WTC11 (cell line): ENCODE measurements around the gene GRIP2. TPM values are rescaled to one million over a fixed set of nuclear protein-coding genes. Genes with fewer than 3 reads are reported as not detected.

ENCODE experiments used
- ATAC-seq: fragments of 200-7000 bp; cut with Tn5 transposase; 2 replicates; pipeline ENCODE4 v1.10.0; 2021; ENCODE audit warnings: mild to moderate bottlenecking, moderate library complexity
- CTCF ChIA-PET: fragments of 300-600 bp; sonication (Branson Sonifier 250); formaldehyde crosslinking; loops from one replicate; lab custom pipeline; 2021; ENCODE audit warnings: antibody characterized with exemption; lab: Charles Lee
- POLR2A ChIA-PET: fragments of 350-600 bp; sonication (Branson Sonifier 250); formaldehyde crosslinking; loops from one replicate; lab custom pipeline; 2021; ENCODE audit warnings: antibody characterized with exemption; lab: Charles Lee
- DNase-seq: peaks from one replicate; pipeline ENCODE4 v3.0.0; 2021; ENCODE audit warnings: low spot score
- H3K27ac Mint-ChIP-seq: 2 replicates; pipeline ENCODE4 v1.8.0; 2021; ENCODE audit warnings: mixed read lengths
- H3K27me3 Mint-ChIP-seq: 2 replicates; pipeline ENCODE4 v1.8.0; 2021; ENCODE audit warnings: low read depth, mild to moderate bottlenecking, moderate library complexity, mixed read lengths
- H3K36me3 Mint-ChIP-seq: 2 replicates; pipeline ENCODE4 v1.8.0; 2021; ENCODE audit warnings: mixed read lengths
- H3K4me1 Mint-ChIP-seq: 2 replicates; pipeline ENCODE4 v1.8.0; 2022; ENCODE audit warnings: mixed read lengths
- H3K4me3 Mint-ChIP-seq: 2 replicates; pipeline ENCODE4 v1.8.0; 2021; ENCODE audit warnings: mild to moderate bottlenecking, moderate library complexity, mixed read lengths
- H3K9me3 Mint-ChIP-seq: 2 replicates; pipeline ENCODE4 v1.8.0; 2021; ENCODE audit warnings: mixed read lengths
- ATF2 ChIP-seq: sonication (generic); formaldehyde crosslinking; IDR thresholded peaks from 2 replicates; pipeline ENCODE4 v1.8.1; 2022; ENCODE audit warnings: low read depth, missing genetic modification reagents, borderline replicate concordance
- CBFB ChIP-seq: sonication (generic); formaldehyde crosslinking; IDR thresholded peaks from 2 replicates; pipeline ENCODE4 v1.8.1; 2022; ENCODE audit warnings: mild to moderate bottlenecking, low read depth, missing genetic modification reagents
- E2F4 ChIP-seq: sonication (generic); formaldehyde crosslinking; IDR thresholded peaks from 2 replicates; pipeline ENCODE4 v1.8.1; 2022; ENCODE audit warnings: low read depth, mild to moderate bottlenecking, moderate library complexity, missing genetic modification reagents, borderline replicate concordance
- ERG ChIP-seq: fragments of 250-450 bp; sonication (Bioruptor Pico); IDR thresholded peaks from 2 replicates; pipeline ENCODE4 v1.8.0; 2021; ENCODE audit warnings: mild to moderate bottlenecking
- FOXP4 ChIP-seq: sonication (generic); formaldehyde crosslinking; IDR thresholded peaks from 2 replicates; pipeline ENCODE4 v1.8.0; 2022; ENCODE audit warnings: mild to moderate bottlenecking, missing genetic modification reagents
- GTF2I ChIP-seq: fragments of 250-450 bp; sonication (Bioruptor Pico); conservative IDR thresholded peaks from 2 replicates; pipeline ENCODE4 v1.4.0; 2021; ENCODE audit warnings: mild to moderate bottlenecking
- HMGA2 ChIP-seq: fragments of 250-450 bp; sonication (Bioruptor Pico); IDR thresholded peaks from 2 replicates; pipeline ENCODE4 v1.4.0; 2021; ENCODE audit warnings: mild to moderate bottlenecking, moderate library complexity
- JAZF1 ChIP-seq: fragments of 250-450 bp; sonication (Bioruptor Pico); IDR thresholded peaks from 2 replicates; pipeline ENCODE4 v1.9.0; 2021; ENCODE audit warnings: moderate library complexity, mild to moderate bottlenecking, inconsistent platforms
- KAT7 ChIP-seq: sonication (generic); formaldehyde crosslinking; IDR thresholded peaks from 2 replicates; pipeline ENCODE4 v1.8.1; 2023; ENCODE audit warnings: missing genetic modification reagents, mild to moderate bottlenecking, borderline replicate concordance
- NFATC4 ChIP-seq: fragments of 250-450 bp; sonication (Bioruptor Pico); IDR thresholded peaks from 2 replicates; pipeline ENCODE4 v1.9.0; 2021; ENCODE audit warnings: mild to moderate bottlenecking
- NR2C2 ChIP-seq: sonication (generic); formaldehyde crosslinking; IDR thresholded peaks from 2 replicates; pipeline ENCODE4 v1.8.0; 2022; ENCODE audit warnings: mild to moderate bottlenecking, missing genetic modification reagents
- OVOL2 ChIP-seq: fragments of 250-450 bp; sonication (Bioruptor Pico); IDR thresholded peaks from 2 replicates; pipeline ENCODE4 v1.9.0; 2021; ENCODE audit warnings: mild to moderate bottlenecking, borderline replicate concordance
- PREB ChIP-seq: sonication (generic); formaldehyde crosslinking; IDR thresholded peaks from 2 replicates; pipeline ENCODE4 v1.8.1; 2022; ENCODE audit warnings: mild to moderate bottlenecking, missing genetic modification reagents, moderate library complexity, borderline replicate concordance
- RELA ChIP-seq: sonication (generic); formaldehyde crosslinking; IDR thresholded peaks from 2 replicates; pipeline ENCODE4 v1.8.1; 2022; ENCODE audit warnings: missing genetic modification reagents, mild to moderate bottlenecking, borderline replicate concordance
- TP53 ChIP-seq: sonication (generic); formaldehyde crosslinking; IDR thresholded peaks from 2 replicates; pipeline ENCODE4 v1.8.1; 2023; ENCODE audit warnings: mild to moderate bottlenecking, missing genetic modification reagents
- ZBTB43 ChIP-seq: sonication (generic); formaldehyde crosslinking; IDR thresholded peaks from 2 replicates; pipeline ENCODE4 v1.8.1; 2023; ENCODE audit warnings: mild to moderate bottlenecking, missing genetic modification reagents
- ZNF121 ChIP-seq: sonication (generic); formaldehyde crosslinking; IDR thresholded peaks from 2 replicates; pipeline ENCODE4 v1.8.0; 2023; ENCODE audit warnings: missing genetic modification reagents
- ZNF281 ChIP-seq: sonication (generic); formaldehyde crosslinking; IDR thresholded peaks from 2 replicates; pipeline ENCODE4 v1.8.0; 2023; ENCODE audit warnings: mild to moderate bottlenecking, missing genetic modification reagents
- ZNF317 ChIP-seq: sonication (generic); formaldehyde crosslinking; IDR thresholded peaks from 2 replicates; pipeline ENCODE4 v1.8.1; 2023; ENCODE audit warnings: low read depth, mild to moderate bottlenecking, moderate library complexity, missing genetic modification reagents, borderline replicate concordance
- ZNF416 ChIP-seq: fragments of 250-450 bp; sonication (Bioruptor Pico); IDR thresholded peaks from 2 replicates; pipeline ENCODE4 v1.9.0; 2021; ENCODE audit warnings: mild to moderate bottlenecking, inconsistent platforms
- total RNA-seq: library from RNA; stranded (reverse); gene quantifications from 3 replicates; pipeline ENCODE4 v1.2.3, GENCODE V29; 2021

GRIP2 gene
- total RNA-seq, 1 experiment from 2014 or later: 12.0 TPM

GRCh38 chr3:14568269-14568668, 28.1 kb upstream of the GRIP2 start:
- no peak for DNase-seq
- Mint-ChIP-seq H3K27me3 (no peaks in the 10 kb centered on the region), H3K4me1 (peaks cover 24% of the 10 kb centered on the region), H3K4me3 (no peak overlapping the region), H3K36me3 (peaks cover 3% of the 10 kb centered on the region; the same call in 1 of the 2 replicates), H3K27ac (no peak overlapping the region), H3K9me3 (peaks cover 6% of the 10 kb centered on the region)
- CTCF ChIA-PET: interaction anchor here (1.2 to 1.4 kb wide), 2 partner anchors 20 to 33 kb away, joined by 3 to 4 read pairs; no protein-coding TSS in a partner anchor
- ATAC-seq: no peak
- TF ChIP-seq HMGA2 (CRISPR knock-in tag) (no peak), JAZF1 (CRISPR knock-in tag) (no peak), NR2C2 (CRISPR knock-in tag) (no peak), ERG (no peak), OVOL2 (no peak), FOXP4 (CRISPR knock-in tag) (no peak), ZNF121 (CRISPR knock-in tag) (no peak), ZNF281 (CRISPR knock-in tag) (no peak), ATF2 (CRISPR knock-in tag) (no peak)
- POLR2A ChIA-PET: no interaction called here

- no peak overlapping the region for H3K4me3 Mint-ChIP-seq
- no peaks in the 10 kb centered on the region for H3K27me3 Mint-ChIP-seq
- ChIA-PET POLR2A (no interaction called here), CTCF (interaction anchor here (0.9 to 2.8 kb wide), 2 partner anchors 18 to 58 kb away, joined by 3 to 14 read pairs; no protein-coding TSS in a partner anchor)
- H3K27ac Mint-ChIP-seq: no peak overlapping the region
- ATAC-seq (no peak), DNase-seq (no peak)
- H3K9me3 Mint-ChIP-seq: peaks cover 4% of the 10 kb centered on the region
- H3K36me3 Mint-ChIP-seq: peaks cover under 1% of the 10 kb centered on the region; the same call in 1 of the 2 replicates
- H3K4me1 Mint-ChIP-seq: peaks cover 32% of the 10 kb centered on the region
- TF ChIP-seq NFATC4 (no peak), ZNF317 (CRISPR knock-in tag) (no peak), ZNF281 (CRISPR knock-in tag) (no peak), RELA (CRISPR knock-in tag) (no peak), TP53 (CRISPR knock-in tag) (no peak), GTF2I (no peak), KAT7 (CRISPR knock-in tag) (no peak), CBFB (CRISPR knock-in tag) (no peak), PREB (no peak), ZBTB43 (no peak), ZNF416 (no peak), E2F4 (CRISPR knock-in tag) (no peak)
Measured at GRCh38 chr3:14566812-14567211, 26.7 kb upstream of the GRIP2 start.
